HepG2 (cell line): Measurements from ENCODE around the gene ASXL1. TPM values are rescaled to one million over a fixed set of nuclear protein-coding genes. Genes with fewer than 3 reads are reported as not detected.

Source experiments
- ARNTL ChIP-seq: sonication (generic); formaldehyde crosslinking; IDR thresholded peaks from 2 replicates; pipeline ENCODE4 v1.4.0; 2020; ENCODE audit warnings: mild to moderate bottlenecking, missing genetic modification reagents
- ATAD3A ChIP-seq: sonication (generic); formaldehyde crosslinking; IDR thresholded peaks from 2 replicates; pipeline ENCODE4 v1.4.0; 2020; ENCODE audit warnings: missing genetic modification reagents
- BHLHE40 ChIP-seq: IDR thresholded peaks from 2 replicates; pipeline ENCODE4 v1.6.1; 2011; ENCODE audit warnings: low read length, improper control_type of control experiment
- GATAD1 ChIP-seq: IDR thresholded peaks from 2 replicates; pipeline ENCODE4 v1.6.1; 2016; ENCODE audit warnings: missing genetic modification reagents, missing compliant biosample characterization
- HOXA5 ChIP-seq: sonication (generic); formaldehyde crosslinking; IDR thresholded peaks from 2 replicates; pipeline ENCODE4 v1.4.0; 2020; ENCODE audit warnings: missing genetic modification reagents
- MAF1 ChIP-seq: sonication (generic); formaldehyde crosslinking; IDR thresholded peaks from 2 replicates; pipeline ENCODE4 v1.5.0; 2020; ENCODE audit warnings: missing genetic modification reagents, borderline replicate concordance
- NFKBIZ ChIP-seq: IDR thresholded peaks from 2 replicates; pipeline ENCODE4 v1.6.1; 2018; ENCODE audit warnings: missing genetic modification reagents, missing compliant biosample characterization
- NR2F6 ChIP-seq, 2 experiments: IDR thresholded peaks; 2 replicates each; pipeline ENCODE4 v1.6.1; 2016; ENCODE audit warnings: antibody characterized with exemption in 1 of 2, mild to moderate bottlenecking in 1 of 2
- RFX5 ChIP-seq: IDR thresholded peaks from 2 replicates; pipeline ENCODE4 v1.6.1; 2011; ENCODE audit warnings: low read depth, low read length, improper control_type of control experiment
- TEAD3 ChIP-seq: optimal IDR thresholded peaks from 2 replicates; pipeline ENCODE3; 2016; ENCODE audit warnings: borderline replicate concordance
- ZNF263 ChIP-seq: sonication (generic); formaldehyde crosslinking; IDR thresholded peaks from 2 replicates; pipeline ENCODE4 v1.4.0; 2020; ENCODE audit warnings: missing genetic modification reagents
- ZNF354B ChIP-seq: sonication (generic); formaldehyde crosslinking; IDR thresholded peaks from 2 replicates; pipeline ENCODE4 v1.8.0; 2022; ENCODE audit warnings: mild to moderate bottlenecking, missing genetic modification reagents
- ZNF746 ChIP-seq: sonication (generic); formaldehyde crosslinking; IDR thresholded peaks from 2 replicates; pipeline ENCODE4 v1.8.0; 2022; ENCODE audit warnings: mild to moderate bottlenecking, missing genetic modification reagents
- ZSCAN25 ChIP-seq: sonication (generic); formaldehyde crosslinking; IDR thresholded peaks from 2 replicates; pipeline ENCODE4 v1.8.0; 2022; ENCODE audit warnings: mild to moderate bottlenecking, missing genetic modification reagents
- polyA plus RNA-seq, 8 experiments: library from polyadenylated mRNA; depleted of rRNA in 3 of 8; stranded (reverse) in 7 of 8; unstranded in 1 of 8; fragments of >200 nt; fragmentation: Illumina TruSeq in 4 of 8; extraction: Trizol in 4 of 8; gene quantifications; 2 replicates each; pipeline versions ENCODE4 v1.2.1 to v1.2.3, GENCODE V29; 2011 to 2016; ENCODE audit warnings: low read depth in 4 of 8, missing spikeins in 1 of 8, mixed read lengths in 1 of 8; ENCODE audit not compliant: insufficient read depth in 1 of 8
- total RNA-seq, 5 experiments: library from RNA; depleted of rRNA; stranded (reverse); fragments of >200 nt; fragmentation: Illumina TruSeq; extraction: Trizol; gene quantifications; 2 replicates each; pipeline ENCODE4 v1.2.3, GENCODE V29; 2016; ENCODE audit warnings: low read depth in 1 of 5
- TF ChIP-seq, protein P1 (sequence below): sonication (generic); formaldehyde crosslinking; IDR thresholded peaks from 2 replicates; pipeline ENCODE4 v1.4.0; 2020; ENCODE audit warnings: mild to moderate bottlenecking, missing genetic modification reagents, borderline replicate concordance
- TF ChIP-seq, protein P2 (sequence below): IDR thresholded peaks from 2 replicates; pipeline ENCODE4 v1.6.1; 2016; ENCODE audit warnings: missing compliant biosample characterization, missing genetic modification reagents, borderline replicate concordance
- TF ChIP-seq, protein P3 (sequence below): sonication (generic); formaldehyde crosslinking; IDR thresholded peaks from 2 replicates; pipeline ENCODE4 v1.4.0; 2020; ENCODE audit warnings: missing genetic modification reagents
- TF ChIP-seq, protein P4 (sequence below): IDR thresholded peaks from 2 replicates; pipeline ENCODE4 v1.6.1; 2016; ENCODE audit warnings: low read depth, control low read depth
- TF ChIP-seq, protein P5 (sequence below): IDR thresholded peaks from 2 replicates; pipeline ENCODE4 v1.6.1; 2016; ENCODE audit warnings: mild to moderate bottlenecking, missing biosample characterization, missing genetic modification reagents

The ASXL1 gene
- total and polyA plus RNA-seq, 2 of the 13 experiments (the other 11 are each of a cell fraction or from before 2014, with no cell fraction given): 62.1 to 74.8 TPM

DNA sequence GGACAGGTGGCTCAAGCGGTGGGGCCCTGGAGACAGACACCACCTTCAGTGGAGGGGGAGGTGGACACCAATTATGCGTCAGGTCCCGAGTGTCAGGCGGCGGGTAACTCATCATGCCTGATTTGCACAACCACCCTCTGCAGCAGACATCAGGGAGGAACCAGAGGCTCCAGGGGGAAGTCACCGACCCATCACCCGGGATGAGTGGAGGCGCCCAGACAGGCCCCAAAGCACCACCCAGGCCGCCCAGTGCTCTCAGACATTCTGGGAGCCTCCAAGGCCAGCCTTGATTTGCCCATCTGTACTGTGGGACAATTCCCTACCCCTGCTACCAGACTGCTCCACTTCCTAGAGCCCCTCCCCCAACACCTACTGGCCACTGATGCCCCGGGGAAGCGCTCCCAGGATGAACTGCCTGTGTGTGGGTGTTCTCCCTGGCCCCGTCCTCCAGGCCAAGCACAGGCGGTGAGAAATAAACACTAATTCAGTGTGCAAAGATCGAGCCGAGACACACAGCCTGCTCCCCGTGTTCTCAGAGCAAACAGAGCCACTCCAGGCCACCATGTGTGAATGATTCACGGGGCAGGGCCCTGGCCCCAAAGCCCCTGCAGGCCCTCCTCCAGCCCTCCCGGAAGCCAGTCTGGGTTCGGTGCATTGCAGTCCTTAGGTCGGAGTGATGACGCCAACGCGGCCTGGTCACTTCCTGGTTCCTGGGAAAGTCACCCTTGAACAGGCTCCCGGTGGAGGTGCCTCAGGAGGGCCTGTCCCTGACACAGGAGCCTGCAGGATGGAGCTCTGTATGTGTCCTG lies 107.2 kb downstream of the ASXL1 start (continued):
- TF ChIP-seq, protein P1, sequence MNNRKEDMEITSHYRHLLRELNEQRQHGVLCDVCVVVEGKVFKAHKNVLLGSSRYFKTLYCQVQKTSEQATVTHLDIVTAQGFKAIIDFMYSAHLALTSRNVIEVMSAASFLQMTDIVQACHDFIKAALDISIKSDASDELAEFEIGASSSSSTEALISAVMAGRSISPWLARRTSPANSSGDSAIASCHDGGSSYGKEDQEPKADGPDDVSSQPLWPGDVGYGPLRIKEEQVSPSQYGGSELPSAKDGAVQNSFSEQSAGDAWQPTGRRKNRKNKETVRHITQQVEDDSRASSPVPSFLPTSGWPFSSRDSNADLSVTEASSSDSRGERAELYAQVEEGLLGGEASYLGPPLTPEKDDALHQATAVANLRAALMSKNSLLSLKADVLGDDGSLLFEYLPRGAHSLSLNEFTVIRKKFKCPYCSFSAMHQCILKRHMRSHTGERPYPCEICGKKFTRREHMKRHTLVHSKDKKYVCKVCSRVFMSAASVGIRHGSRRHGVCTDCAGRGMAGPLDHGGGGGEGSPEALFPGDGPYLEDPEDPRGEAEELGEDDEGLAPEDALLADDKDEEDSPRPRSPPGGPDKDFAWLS (CRISPR knock-in tag): no peak; the same call in none of the 2 replicates
- TF ChIP-seq TEAD3 (CRISPR knock-in tag) (peak; percentile 82), ZNF263 (CRISPR knock-in tag) (peak; percentile 78), ARNTL (peak; percentile 97), NR2F6 (IDR thresholded peaks at IDR 0.05) (peak; percentile 73), NR2F6 (CRISPR knock-in tag; IDR thresholded peaks at IDR 0.05) (peak; percentile 89), GATAD1 (peak; percentile 84), HOXA5 (CRISPR knock-in tag) (no peak; the same call in 1 of the 2 replicates), ZNF746 (peak; percentile 96), BHLHE40 (no peak), MAF1 (CRISPR knock-in tag) (no peak), ZSCAN25 (CRISPR knock-in tag) (peak; percentile 92), NFKBIZ (CRISPR knock-in tag) (no peak; the same call in 1 of the 2 replicates), ZNF354B (CRISPR knock-in tag) (no peak), ATAD3A (no peak), RFX5 (peak; percentile 3; the same call in 1 of the 2 replicates)
- TF ChIP-seq, protein P2, sequence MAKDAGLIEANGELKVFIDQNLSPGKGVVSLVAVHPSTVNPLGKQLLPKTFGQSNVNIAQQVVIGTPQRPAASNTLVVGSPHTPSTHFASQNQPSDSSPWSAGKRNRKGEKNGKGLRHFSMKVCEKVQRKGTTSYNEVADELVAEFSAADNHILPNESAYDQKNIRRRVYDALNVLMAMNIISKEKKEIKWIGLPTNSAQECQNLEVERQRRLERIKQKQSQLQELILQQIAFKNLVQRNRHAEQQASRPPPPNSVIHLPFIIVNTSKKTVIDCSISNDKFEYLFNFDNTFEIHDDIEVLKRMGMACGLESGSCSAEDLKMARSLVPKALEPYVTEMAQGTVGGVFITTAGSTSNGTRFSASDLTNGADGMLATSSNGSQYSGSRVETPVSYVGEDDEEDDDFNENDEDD (CRISPR knock-in tag): peak; percentile 22; the same call in 1 of the 2 replicates
- TF ChIP-seq, protein P3, sequence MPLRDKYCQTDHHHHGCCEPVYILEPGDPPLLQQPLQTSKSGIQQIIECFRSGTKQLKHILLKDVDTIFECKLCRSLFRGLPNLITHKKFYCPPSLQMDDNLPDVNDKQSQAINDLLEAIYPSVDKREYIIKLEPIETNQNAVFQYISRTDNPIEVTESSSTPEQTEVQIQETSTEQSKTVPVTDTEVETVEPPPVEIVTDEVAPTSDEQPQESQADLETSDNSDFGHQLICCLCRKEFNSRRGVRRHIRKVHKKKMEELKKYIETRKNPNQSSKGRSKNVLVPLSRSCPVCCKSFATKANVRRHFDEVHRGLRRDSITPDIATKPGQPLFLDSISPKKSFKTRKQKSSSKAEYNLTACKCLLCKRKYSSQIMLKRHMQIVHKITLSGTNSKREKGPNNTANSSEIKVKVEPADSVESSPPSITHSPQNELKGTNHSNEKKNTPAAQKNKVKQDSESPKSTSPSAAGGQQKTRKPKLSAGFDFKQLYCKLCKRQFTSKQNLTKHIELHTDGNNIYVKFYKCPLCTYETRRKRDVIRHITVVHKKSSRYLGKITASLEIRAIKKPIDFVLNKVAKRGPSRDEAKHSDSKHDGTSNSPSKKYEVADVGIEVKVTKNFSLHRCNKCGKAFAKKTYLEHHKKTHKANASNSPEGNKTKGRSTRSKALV (CRISPR knock-in tag): no peak; the same call in 1 of the 2 replicates
- TF ChIP-seq, protein P4, sequence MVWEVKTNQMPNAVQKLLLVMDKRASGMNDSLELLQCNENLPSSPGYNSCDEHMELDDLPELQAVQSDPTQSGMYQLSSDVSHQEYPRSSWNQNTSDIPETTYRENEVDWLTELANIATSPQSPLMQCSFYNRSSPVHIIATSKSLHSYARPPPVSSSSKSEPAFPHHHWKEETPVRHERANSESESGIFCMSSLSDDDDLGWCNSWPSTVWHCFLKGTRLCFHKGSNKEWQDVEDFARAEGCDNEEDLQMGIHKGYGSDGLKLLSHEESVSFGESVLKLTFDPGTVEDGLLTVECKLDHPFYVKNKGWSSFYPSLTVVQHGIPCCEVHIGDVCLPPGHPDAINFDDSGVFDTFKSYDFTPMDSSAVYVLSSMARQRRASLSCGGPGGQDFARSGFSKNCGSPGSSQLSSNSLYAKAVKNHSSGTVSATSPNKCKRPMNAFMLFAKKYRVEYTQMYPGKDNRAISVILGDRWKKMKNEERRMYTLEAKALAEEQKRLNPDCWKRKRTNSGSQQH (CRISPR knock-in tag): no peak; the same call in 1 of the 2 replicates
- TF ChIP-seq, protein P5, sequence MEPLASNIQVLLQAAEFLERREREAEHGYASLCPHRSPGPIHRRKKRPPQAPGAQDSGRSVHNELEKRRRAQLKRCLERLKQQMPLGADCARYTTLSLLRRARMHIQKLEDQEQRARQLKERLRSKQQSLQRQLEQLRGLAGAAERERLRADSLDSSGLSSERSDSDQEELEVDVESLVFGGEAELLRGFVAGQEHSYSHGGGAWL (CRISPR knock-in tag): peak; percentile 69; the same call in 1 of the 2 replicates
